ENCODE measurements around the gene RHBG.

RHBG gene

DNA sequence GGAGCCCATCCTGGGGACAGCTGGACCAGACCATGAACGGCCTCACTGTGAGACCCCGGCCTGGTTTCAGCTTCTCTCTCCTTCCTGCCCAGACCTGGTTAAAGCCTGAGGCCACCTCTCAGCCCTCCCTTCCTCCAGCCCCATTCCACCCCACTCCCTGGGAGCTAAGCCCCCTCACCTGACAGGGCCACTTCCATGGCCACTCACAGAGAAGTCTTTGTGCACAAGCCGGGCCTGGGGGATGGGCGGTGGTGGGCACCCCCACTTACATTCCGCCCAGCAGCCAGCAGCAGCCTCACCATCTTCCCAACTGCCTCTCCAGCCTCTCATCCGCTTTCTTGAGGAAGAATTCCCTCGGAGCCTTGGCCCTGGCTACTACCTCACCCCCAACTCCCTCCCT lies 40.4 kb downstream of the RHBG start:
- H3K4me1 ChIP-seq (ENCODE audit: control insufficient read depth, insufficient read depth, low read length, poor library complexity, severe bottlenecking), result no peaks in the 10 kb centered on the region
- no peaks in the 10 kb centered on the region for H3K9me3 ChIP-seq (ENCODE audit: control insufficient read depth, low read length)
- no peaks in the 10 kb centered on the region for H3K36me3 ChIP-seq (ENCODE audit: control insufficient read depth, insufficient read depth, low read length)
- H3K27ac ChIP-seq (ENCODE audit: low read depth, low read length, severe bottlenecking), result no peak overlapping the region
- H3K4me3 ChIP-seq (ENCODE audit: extremely low read depth, insufficient read depth, low read length, poor library complexity, severe bottlenecking), result no peak overlapping the region
- 89 to 93% methylated on average over 5 to 6 of the region's 7 CpGs for WGBS, 2 experiments (ENCODE audit: insufficient coverage in 2 of 2)

DNA sequence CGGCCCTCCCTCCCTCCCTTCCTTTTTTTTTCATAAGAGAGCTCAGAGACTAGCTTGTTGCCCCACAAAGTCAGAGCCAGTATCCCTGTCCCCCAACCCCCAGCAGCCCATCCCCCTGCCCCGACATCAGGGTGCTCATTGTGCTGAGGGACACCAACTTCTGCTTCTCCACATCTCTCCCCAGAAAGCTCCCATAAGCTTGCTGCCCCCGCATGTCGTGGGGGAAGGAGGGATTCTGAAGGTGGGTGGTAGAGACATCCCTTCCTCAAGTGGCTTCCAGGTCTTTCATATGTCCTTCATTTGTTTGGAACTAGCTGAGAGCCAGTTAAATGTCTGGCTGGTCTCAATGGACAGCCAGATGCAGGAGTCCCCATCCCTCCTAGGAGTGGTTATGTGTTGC lies 41.2 kb downstream of the RHBG start:
- Histone ChIP-seq H3K9me3 (ENCODE audit: control insufficient read depth, low read length) (no peaks in the 10 kb centered on the region), H3K36me3 (ENCODE audit: control insufficient read depth, insufficient read depth, low read length) (no peaks in the 10 kb centered on the region), H3K4me3 (ENCODE audit: extremely low read depth, insufficient read depth, low read length, poor library complexity, severe bottlenecking) (no peak overlapping the region), H3K4me1 (ENCODE audit: control insufficient read depth, insufficient read depth, low read length, poor library complexity, severe bottlenecking) (no peaks in the 10 kb centered on the region), H3K27ac (ENCODE audit: low read depth, low read length, severe bottlenecking) (no peak overlapping the region)
- 100% methylated on average over 2 of the region's 4 CpGs; no CpG with 5 or more reads in 1 of the 2 experiments for WGBS, 2 experiments (ENCODE audit: insufficient coverage in 2 of 2)

DNA sequence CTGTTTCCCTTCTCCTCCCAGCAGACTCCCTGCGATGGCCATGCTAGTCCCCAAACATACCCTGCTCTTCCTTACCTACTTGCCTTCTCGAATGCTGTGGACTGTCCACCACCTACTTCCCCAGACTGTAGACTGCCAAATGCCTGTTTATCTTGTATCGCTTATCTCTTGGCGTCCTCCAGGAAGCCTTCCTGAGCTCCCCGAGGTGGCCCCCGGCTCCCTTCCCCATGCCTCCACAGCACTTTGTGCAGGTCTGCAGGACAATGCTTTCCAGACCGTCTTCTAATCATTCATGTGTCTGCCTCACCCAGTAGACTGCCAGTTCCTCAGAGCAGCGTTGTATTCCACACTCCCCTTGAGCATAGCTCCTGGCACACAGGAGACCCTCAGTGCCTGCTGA lies 41.7 kb downstream of the RHBG start:
- no peaks in the 10 kb centered on the region for H3K4me1 ChIP-seq (ENCODE audit: control insufficient read depth, insufficient read depth, low read length, poor library complexity, severe bottlenecking)
- H3K4me3 ChIP-seq (ENCODE audit: extremely low read depth, insufficient read depth, low read length, poor library complexity, severe bottlenecking), result no peak overlapping the region
- H3K36me3 ChIP-seq (ENCODE audit: control insufficient read depth, insufficient read depth, low read length), result no peaks in the 10 kb centered on the region
- no peaks in the 10 kb centered on the region for H3K9me3 ChIP-seq (ENCODE audit: control insufficient read depth, low read length)
- WGBS, 2 experiments (ENCODE audit: insufficient coverage in 2 of 2), result 92 to 96% methylated on average over 7 to 8 of the region's 8 CpGs
- no peak overlapping the region for H3K27ac ChIP-seq (ENCODE audit: low read depth, low read length, severe bottlenecking)

DNA sequence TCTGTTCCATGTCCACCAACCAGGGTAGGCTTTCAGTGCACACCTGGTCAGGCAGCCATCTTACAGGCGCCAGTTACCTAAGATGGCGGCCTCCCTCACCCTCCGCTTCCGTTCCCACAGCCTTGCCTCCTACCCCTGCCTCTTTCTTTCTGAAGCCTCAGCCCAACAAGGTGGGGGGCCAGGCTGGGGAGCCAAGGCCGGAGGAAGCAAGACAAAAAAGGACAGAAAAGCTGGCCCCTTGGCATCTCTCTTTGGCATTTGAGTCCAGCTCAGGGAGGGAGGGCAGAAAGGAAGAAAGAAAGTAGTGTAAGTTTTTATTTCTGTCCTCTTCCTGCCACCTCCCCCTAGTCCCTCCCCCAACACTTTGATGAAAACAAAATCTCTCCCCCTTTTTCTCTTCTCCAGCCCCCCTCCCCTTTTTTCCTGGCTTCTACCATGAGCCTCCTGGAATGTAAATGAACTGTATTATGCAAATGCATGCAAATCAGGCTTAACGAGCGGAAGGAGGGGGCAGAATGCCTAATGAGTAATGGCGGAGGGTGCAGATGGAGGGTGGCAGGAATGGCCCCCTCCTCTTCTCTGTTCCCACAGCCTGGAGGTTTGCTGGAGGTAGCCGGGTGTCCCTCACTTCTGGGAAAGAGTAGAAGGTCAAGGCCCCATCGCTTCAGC lies 43.8 kb downstream of the RHBG start:
- 94 to 95% methylated on average over 3 to 5 of the region's 10 CpGs for WGBS, 2 experiments (ENCODE audit: insufficient coverage in 2 of 2)
- Histone ChIP-seq H3K27ac (ENCODE audit: low read depth, low read length, severe bottlenecking) (no peak overlapping the region), H3K9me3 (ENCODE audit: control insufficient read depth, low read length) (no peaks in the 10 kb centered on the region), H3K36me3 (ENCODE audit: control insufficient read depth, insufficient read depth, low read length) (no peaks in the 10 kb centered on the region), H3K4me3 (ENCODE audit: extremely low read depth, insufficient read depth, low read length, poor library complexity, severe bottlenecking) (no peak overlapping the region), H3K4me1 (ENCODE audit: control insufficient read depth, insufficient read depth, low read length, poor library complexity, severe bottlenecking) (no peaks in the 10 kb centered on the region)

DNA sequence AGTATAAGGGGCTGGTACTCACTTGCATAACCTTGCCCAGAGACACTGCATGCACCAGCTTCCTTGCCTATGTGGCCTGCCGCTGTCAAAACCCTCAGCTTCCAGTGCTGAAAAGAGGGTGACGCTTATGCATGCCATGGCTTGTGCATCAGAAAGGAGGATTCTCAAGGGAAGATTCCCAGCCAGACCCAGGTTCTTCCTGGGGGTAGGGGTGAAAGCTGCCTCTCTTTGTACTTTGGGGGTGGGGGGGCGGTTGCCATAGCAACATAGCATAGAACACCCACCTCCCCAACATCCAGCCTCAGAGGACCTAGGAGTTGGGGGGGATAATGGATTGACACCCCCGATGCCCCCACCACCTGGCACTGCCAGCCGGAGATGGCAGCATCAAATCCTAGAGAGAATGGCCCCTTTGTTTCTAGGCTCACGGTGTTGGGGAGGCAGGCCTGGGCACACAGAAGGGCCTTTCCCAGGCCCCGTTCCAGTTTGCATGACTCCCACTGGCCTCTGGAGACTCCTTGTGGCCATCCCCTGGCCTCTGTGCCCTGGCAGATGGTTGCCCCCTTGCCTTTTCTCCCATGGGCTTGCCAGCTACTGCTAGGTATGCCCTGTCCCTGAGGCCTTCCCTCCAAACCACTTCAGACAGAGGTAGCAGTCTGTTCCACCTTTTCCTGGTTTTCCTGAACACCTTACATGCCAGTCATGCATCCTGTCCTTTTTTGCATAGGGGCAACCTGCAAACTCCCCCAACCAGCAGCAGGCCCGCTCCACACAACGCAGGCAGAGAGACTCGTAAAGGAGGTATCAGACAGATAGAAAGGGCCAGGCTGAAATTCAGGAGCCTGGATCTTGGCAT lies 44.6 kb downstream of the RHBG start:
- Histone ChIP-seq H3K36me3 (ENCODE audit: control insufficient read depth, insufficient read depth, low read length) (no peaks in the 10 kb centered on the region), H3K27ac (ENCODE audit: low read depth, low read length, severe bottlenecking) (no peak overlapping the region), H3K9me3 (ENCODE audit: control insufficient read depth, low read length) (no peaks in the 10 kb centered on the region), H3K4me3 (ENCODE audit: extremely low read depth, insufficient read depth, low read length, poor library complexity, severe bottlenecking) (no peak overlapping the region), H3K4me1 (ENCODE audit: control insufficient read depth, insufficient read depth, low read length, poor library complexity, severe bottlenecking) (no peaks in the 10 kb centered on the region)
- WGBS, 2 experiments (ENCODE audit: insufficient coverage in 2 of 2), result 87 to 88% methylated on average over 5 to 8 of the region's 10 CpGs

DNA sequence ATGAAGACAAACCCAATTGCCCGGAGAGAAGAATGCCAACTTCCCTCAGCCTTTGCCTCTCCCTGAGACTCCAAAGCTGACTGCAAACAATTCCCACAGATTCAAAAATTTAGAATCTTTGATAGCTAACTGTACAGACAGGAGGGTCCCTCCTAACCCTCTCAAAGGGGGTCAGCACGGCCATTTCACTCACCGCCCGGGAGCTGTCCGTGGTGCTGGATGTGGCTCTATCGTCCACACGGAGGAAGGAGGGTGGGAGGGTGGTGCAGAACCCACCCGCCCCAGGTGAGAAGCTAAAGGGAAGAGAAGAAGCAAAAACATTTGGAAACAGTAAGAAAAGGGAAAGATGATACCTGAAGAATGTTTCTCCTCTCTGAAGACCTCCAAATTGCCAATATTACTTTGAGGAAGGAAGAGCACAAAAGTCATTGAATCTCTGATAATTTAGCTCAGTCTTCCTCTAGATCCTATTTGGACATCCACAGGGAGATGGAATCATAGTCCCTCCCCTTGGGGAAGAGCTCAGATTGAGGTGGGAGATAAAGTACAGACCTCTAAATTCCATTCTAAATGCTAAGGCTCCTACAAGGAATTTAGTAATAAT lies 45.6 kb downstream of the RHBG start:
- WGBS, 2 experiments (ENCODE audit: insufficient coverage in 2 of 2), result 43 to 49% methylated on average over 3 to 7 of the region's 8 CpGs
- H3K4me1 ChIP-seq (ENCODE audit: control insufficient read depth, insufficient read depth, low read length, poor library complexity, severe bottlenecking), result peaks cover 2% of the 10 kb centered on the region
- no peaks in the 10 kb centered on the region for H3K36me3 ChIP-seq (ENCODE audit: control insufficient read depth, insufficient read depth, low read length)
- no peak overlapping the region for H3K27ac ChIP-seq (ENCODE audit: low read depth, low read length, severe bottlenecking)
- no peaks in the 10 kb centered on the region for H3K9me3 ChIP-seq (ENCODE audit: control insufficient read depth, low read length)
- no peak overlapping the region for H3K4me3 ChIP-seq (ENCODE audit: extremely low read depth, insufficient read depth, low read length, poor library complexity, severe bottlenecking)

DNA sequence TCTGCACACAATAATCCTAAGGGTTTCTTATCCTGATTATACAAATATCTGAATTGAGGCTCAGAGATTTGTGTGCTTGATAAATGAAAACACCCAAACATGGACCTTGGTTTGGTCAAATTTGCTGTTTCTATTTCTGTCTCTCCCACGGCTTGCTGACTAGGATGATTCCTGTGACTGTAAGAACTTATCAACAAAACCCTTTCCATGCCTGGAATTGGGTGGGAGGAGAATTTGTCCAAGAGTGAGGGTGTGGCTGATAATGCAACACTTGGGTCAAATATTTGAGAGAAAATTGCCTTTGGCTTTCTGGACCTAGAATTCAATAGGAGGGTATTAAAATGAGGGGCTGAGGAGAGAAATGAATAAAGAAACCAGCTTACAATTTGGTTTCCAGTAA lies 48.0 kb downstream of the RHBG start:
- Histone ChIP-seq H3K9me3 (ENCODE audit: control insufficient read depth, low read length) (no peaks in the 10 kb centered on the region), H3K27ac (ENCODE audit: low read depth, low read length, severe bottlenecking) (no peak overlapping the region), H3K36me3 (ENCODE audit: control insufficient read depth, insufficient read depth, low read length) (no peaks in the 10 kb centered on the region), H3K4me1 (ENCODE audit: control insufficient read depth, insufficient read depth, low read length, poor library complexity, severe bottlenecking) (peaks cover 3% of the 10 kb centered on the region), H3K4me3 (ENCODE audit: extremely low read depth, insufficient read depth, low read length, poor library complexity, severe bottlenecking) (no peak overlapping the region)
- WGBS, 2 experiments (ENCODE audit: insufficient coverage in 2 of 2), result 100% methylated on average over 1 of the region's 1 CpG; no CpG with 5 or more reads in 1 of the 2 experiments

DNA sequence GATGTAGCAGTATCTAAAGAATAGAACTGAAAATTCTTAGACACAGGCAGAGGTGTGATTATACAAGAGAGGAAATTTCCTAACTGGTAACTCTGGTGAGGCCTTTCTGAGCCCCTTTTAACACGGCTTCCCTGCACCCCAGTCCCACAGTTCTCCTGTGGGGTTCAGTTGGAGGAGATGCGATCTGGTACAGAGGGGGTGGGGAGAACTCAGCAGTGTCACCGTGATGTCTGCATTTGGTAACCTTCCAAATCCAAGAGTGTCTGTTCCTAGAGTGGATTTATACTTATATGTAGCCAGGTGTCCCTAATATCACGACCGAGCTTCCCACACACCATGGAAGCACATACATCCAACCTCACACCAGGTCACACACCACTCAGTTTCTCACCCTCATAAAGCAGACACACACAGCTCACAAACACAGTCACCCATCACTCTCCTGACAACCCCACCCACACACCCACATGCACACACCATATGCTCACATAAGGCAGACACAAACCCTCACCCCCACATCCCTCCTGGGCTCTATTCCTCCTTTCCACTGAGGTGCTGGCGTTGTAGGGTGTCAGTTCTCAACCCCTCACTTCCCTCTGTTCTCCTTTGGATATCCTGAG lies 48.5 kb downstream of the RHBG start:
- peaks cover 3% of the 10 kb centered on the region for H3K4me1 ChIP-seq (ENCODE audit: control insufficient read depth, insufficient read depth, low read length, poor library complexity, severe bottlenecking)
- H3K36me3 ChIP-seq (ENCODE audit: control insufficient read depth, insufficient read depth, low read length), result no peaks in the 10 kb centered on the region
- H3K27ac ChIP-seq (ENCODE audit: low read depth, low read length, severe bottlenecking), result no peak overlapping the region
- WGBS, 2 experiments (ENCODE audit: insufficient coverage in 2 of 2), result 93 to 100% methylated on average over 3 of the region's 6 CpGs
- no peak overlapping the region for H3K4me3 ChIP-seq (ENCODE audit: extremely low read depth, insufficient read depth, low read length, poor library complexity, severe bottlenecking)
- no peaks in the 10 kb centered on the region for H3K9me3 ChIP-seq (ENCODE audit: control insufficient read depth, low read length)

DNA sequence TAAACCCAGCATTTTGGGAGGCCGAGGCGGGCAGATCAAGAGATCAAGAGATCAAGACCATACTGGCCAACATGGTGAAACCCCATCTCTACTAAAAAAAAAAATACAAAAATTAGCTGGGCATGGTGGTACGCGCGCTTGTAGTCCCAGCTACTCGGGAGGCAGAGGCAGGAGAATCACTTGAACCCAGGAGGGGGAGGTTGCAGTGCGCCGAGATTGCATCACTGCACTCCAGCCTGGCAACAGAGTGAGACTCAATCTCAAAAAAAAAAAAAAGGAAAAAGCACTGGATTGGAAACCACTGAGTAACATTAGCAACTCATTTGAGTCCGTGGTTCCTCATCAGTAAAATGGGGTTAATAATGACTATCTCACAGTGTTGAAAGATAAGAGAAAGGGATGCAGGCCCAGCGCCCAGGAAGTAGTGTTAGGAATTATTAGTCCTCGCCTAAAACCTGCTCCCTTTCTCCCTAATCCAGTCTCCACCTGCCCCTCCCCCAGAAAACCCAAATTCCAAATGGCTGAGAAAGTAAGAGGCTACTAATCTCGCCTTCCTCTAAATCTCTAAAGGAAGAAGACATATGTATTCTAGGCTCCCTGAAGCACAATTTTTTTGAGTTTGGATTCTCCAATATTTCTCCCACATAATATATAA lies 49.5 kb downstream of the RHBG start:
- H3K9me3 ChIP-seq (ENCODE audit: control insufficient read depth, low read length), result no peaks in the 10 kb centered on the region
- H3K36me3 ChIP-seq (ENCODE audit: control insufficient read depth, insufficient read depth, low read length), result no peaks in the 10 kb centered on the region
- peaks cover 3% of the 10 kb centered on the region for H3K4me1 ChIP-seq (ENCODE audit: control insufficient read depth, insufficient read depth, low read length, poor library complexity, severe bottlenecking)
- no peak overlapping the region for H3K27ac ChIP-seq (ENCODE audit: low read depth, low read length, severe bottlenecking)
- WGBS, 2 experiments (ENCODE audit: insufficient coverage in 2 of 2), result 84 to 87% methylated on average over 8 to 9 of the region's 12 CpGs
- H3K4me3 ChIP-seq (ENCODE audit: extremely low read depth, insufficient read depth, low read length, poor library complexity, severe bottlenecking), result no peak overlapping the region

DNA sequence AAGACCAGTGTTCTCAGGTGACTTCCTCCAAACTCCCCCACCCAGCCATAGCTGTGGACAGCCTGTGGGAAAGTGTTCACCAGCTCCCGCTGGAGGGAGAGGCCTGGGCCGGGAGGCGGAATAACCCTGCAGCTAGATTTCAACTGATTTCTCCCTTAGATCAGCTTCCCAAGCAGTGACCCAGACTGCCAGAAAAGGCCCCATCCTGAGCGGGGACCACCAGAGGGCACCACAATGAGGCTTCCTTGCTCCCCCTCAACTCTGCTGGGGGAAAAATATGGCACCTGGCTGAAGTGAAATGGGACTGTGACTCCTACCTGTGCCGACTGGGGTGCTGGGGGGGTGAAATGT lies 50.8 kb downstream of the RHBG start:
- Histone ChIP-seq H3K36me3 (ENCODE audit: control insufficient read depth, insufficient read depth, low read length) (no peaks in the 10 kb centered on the region), H3K27ac (ENCODE audit: low read depth, low read length, severe bottlenecking) (no peak overlapping the region), H3K9me3 (ENCODE audit: control insufficient read depth, low read length) (no peaks in the 10 kb centered on the region), H3K4me1 (ENCODE audit: control insufficient read depth, insufficient read depth, low read length, poor library complexity, severe bottlenecking) (peaks cover 3% of the 10 kb centered on the region), H3K4me3 (ENCODE audit: extremely low read depth, insufficient read depth, low read length, poor library complexity, severe bottlenecking) (peak overlapping the region; percentile 27)
- 19 to 20% methylated on average over 2 to 4 of the region's 5 CpGs for WGBS, 2 experiments (ENCODE audit: insufficient coverage in 2 of 2)
